Gastroesophageal sphincter (tissue), 4 donors: Measurements from ENCODE around the gene CFL1. TPM values are rescaled to one million over a fixed set of nuclear protein-coding genes. Genes with fewer than 3 reads are reported as not detected.

ENCODE experiments used
- ATAC-seq: fragments of 150-250 bp; one replicate; pipeline ENCODE4 v1.9.1; 2016; ENCODE audit warnings: mild to moderate bottlenecking, moderate library complexity
- H3K27ac ChIP-seq, 4 donors: fragments of 200-600 bp; sonication (generic) in 3 of 4; 1 replicate in 3 of 4; 2 replicates in 1 of 4; pipeline ENCODE4 v1.5.1; 2016 to 2019
- H3K27me3 ChIP-seq: fragments of 200-600 bp; sonication (generic); one replicate; pipeline ENCODE4 v1.5.1; 2019
- H3K36me3 ChIP-seq, 2 donors: fragments of 200-600 bp; sonication (generic); one replicate each; pipeline ENCODE4 v1.5.1; 2019; ENCODE audit warnings: control low read depth in 1 of 2
- H3K4me1 ChIP-seq, 3 donors: fragments of 200-600 bp; sonication (generic); 1 replicate in 2 of 3; 2 replicates in 1 of 3; pipeline ENCODE4 v1.5.1; 2016 to 2019; ENCODE audit warnings: control low read depth in 2 of 3
- H3K4me3 ChIP-seq, 2 donors: fragments of 200-600 bp; sonication (generic); one replicate each; pipeline ENCODE4 v1.5.1; 2019; ENCODE audit warnings: mild to moderate bottlenecking in 1 of 2, moderate library complexity in 1 of 2
- H3K9me3 ChIP-seq, 3 donors: fragments of 200-600 bp; sonication (generic); one replicate each; pipeline ENCODE4 v1.5.1; 2017 to 2019; ENCODE audit warnings: control low read depth in 2 of 3
- EP300 ChIP-seq: sonication (generic); formaldehyde crosslinking; IDR thresholded peaks from one replicate; pipeline ENCODE4 v1.6.1; 2017; ENCODE audit warnings: antibody characterized with exemption, mild to moderate bottlenecking
- POLR2A ChIP-seq, 2 donors: fragments of 450-650 bp; IDR thresholded peaks; one replicate each; pipeline ENCODE4 v1.6.1; 2017; ENCODE audit warnings: antibody characterized with exemption in 2 of 2, mild to moderate bottlenecking in 2 of 2, moderate library complexity in 1 of 2
- POLR2AphosphoS5 ChIP-seq: sonication (generic); formaldehyde crosslinking; IDR thresholded peaks from one replicate; pipeline ENCODE4 v1.6.1; 2017; ENCODE audit warnings: antibody characterized with exemption
- WGBS, 2 donors: methylation state at CpG; one replicate each; pipeline ENCODE4 v1.1.5; 2018; ENCODE audit warnings: low coverage in 1 of 2; 5-methylcytosine and 5-hydroxymethylcytosine counted together
- total RNA-seq, 4 donors: library from RNA; depleted of rRNA; stranded (reverse); fragments of >200 nt; gene quantifications; one replicate each; pipeline ENCODE4 v1.1.0, GENCODE V29; 2016
- TF ChIP-seq, protein P1 (sequence below), 4 experiments: fragments of 200-600 bp in 2 of 4; fragments of 450-650 bp in 2 of 4; sonication (generic) in 1 of 4; IDR thresholded peaks; one replicate each; pipeline ENCODE4 v1.5.1; 2017 to 2019; ENCODE audit warnings: antibody characterized with exemption in 4 of 4, mild to moderate bottlenecking in 2 of 4, moderate library complexity in 2 of 4

The CFL1 gene
- total RNA-seq, 4 donors from 2014 or later: 559 to 895 (median 639) TPM

DNA sequence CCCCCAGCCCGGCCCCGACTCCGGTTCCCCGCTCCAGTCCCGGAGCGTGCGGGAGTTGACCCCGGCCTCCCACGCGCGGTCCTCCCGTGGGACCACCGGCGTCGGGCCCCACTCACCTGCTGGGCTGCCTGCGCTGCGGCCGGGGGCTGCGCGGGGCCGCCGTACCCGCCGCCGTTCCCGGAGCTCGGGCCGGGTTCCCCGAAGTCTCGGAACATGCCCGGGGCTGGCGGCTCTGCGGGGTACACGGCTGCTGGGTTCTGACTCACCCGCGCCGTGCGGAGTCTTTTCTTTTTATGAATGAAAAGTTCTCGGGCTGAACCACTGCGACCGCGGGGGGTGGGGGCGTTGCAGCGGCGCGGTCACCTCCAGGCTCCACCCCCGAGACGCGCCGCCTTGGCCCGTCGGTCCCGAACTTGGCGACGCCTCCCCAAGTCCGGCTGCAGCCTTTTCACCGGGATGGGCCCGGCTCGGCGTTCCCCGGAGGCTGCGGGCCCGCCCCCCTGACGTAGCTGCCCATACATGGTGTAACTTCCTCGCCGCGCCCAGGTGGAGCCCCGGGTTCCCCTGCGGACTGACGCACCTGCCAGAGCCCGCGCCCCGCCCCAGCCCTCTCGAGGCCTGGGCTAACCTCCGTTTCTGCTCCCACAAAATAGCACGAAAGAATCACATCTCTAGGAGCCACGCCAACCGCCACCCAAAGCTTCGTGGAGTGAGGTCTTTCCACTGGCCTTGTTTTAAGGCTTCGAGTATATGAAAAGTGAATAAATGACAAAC, 42.3 kb upstream of the CFL1 start, which contains the start of gene FOSL1:
Gene FOSL1 (minus strand): TSS at position 264 of the 774 bp plus-strand sequence. CDS start 49 bp downstream, at position 215.
- Histone ChIP-seq H3K27ac (peak within 1 kb of the TSS in 3 of 4 donors; percentile 65 to 78 (median 70)), H3K9me3 (no peaks in the 10 kb centered on the region), H3K4me1 (peaks cover 0 to 21% (median 7%) of the 10 kb centered on the region in 3 donors), H3K36me3 (no peaks in the 10 kb centered on the region), H3K27me3 (peaks cover 13% of the 10 kb centered on the region), H3K4me3 (peak within 1 kb of the TSS; percentile 43 to 69)
- WGBS, 2 donors: 0 to 21% methylated on average over 1 to 6 of the region's 80 CpGs
- peak; percentile 92 for ATAC-seq
- TF ChIP-seq, protein P1, sequence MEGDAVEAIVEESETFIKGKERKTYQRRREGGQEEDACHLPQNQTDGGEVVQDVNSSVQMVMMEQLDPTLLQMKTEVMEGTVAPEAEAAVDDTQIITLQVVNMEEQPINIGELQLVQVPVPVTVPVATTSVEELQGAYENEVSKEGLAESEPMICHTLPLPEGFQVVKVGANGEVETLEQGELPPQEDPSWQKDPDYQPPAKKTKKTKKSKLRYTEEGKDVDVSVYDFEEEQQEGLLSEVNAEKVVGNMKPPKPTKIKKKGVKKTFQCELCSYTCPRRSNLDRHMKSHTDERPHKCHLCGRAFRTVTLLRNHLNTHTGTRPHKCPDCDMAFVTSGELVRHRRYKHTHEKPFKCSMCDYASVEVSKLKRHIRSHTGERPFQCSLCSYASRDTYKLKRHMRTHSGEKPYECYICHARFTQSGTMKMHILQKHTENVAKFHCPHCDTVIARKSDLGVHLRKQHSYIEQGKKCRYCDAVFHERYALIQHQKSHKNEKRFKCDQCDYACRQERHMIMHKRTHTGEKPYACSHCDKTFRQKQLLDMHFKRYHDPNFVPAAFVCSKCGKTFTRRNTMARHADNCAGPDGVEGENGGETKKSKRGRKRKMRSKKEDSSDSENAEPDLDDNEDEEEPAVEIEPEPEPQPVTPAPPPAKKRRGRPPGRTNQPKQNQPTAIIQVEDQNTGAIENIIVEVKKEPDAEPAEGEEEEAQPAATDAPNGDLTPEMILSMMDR (IDR thresholded peaks at IDR 0.05): no peak
- TF ChIP-seq POLR2A (IDR thresholded peaks at IDR 0.05) (peak; percentile 50 to 84), EP300 (no peak), POLR2AphosphoS5 (peak; percentile 84)

DNA sequence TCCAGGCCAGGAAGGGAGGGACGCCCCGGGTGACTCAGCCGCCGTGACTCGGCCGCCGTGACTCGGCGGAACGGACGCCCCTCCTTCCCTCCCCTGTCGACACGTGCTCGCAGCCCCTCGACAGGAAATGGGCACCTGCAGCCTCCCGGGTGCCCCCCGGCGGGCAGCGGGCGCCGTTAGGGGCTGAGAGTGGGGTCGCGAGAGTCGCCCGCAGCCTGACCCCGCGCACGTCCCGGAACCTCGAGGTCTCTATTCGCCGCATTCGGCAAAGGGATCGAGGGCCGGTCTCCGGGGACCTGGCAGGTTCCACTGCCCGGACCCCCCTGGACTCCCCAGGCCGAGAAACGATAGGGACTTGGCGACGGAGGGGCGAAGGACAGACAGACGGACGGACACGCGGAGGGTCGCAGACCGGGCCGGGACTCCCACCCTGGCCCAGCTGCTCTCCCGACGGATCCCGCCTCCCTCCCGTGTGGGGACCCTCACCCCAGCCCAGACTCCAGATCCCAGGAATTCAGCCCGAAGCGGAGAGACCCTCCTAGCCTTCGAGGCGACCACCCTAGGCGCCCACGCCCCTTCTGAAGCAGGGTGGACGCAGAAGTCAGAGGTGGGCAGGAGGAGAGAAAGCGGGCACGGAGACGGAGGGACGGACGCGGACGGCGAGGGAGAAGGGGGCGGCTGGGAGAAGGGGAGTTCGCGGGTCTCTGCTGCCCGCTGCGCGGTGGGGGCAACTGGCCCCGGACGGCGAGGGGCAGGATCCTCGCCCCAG, 41.6 kb upstream of the CFL1 start:
- Histone ChIP-seq H3K4me1 (peaks cover 0 to 21% (median 7%) of the 10 kb centered on the region in 3 donors), H3K27ac (peak overlapping the region in 3 of 4 donors; percentile 65 to 78 (median 70)), H3K36me3 (no peaks in the 10 kb centered on the region), H3K4me3 (peak overlapping the region; percentile 43 to 69), H3K9me3 (no peaks in the 10 kb centered on the region), H3K27me3 (peaks cover 13% of the 10 kb centered on the region)
- TF ChIP-seq POLR2AphosphoS5 (peak; percentile 60), POLR2A (IDR thresholded peaks at IDR 0.05) (no peak)
- peak; percentile 64 for ATAC-seq
- WGBS, 2 donors: 0% methylated on average over 3 of the region's 78 CpGs; no CpG with 5 or more reads in 1 of the 2 donors

DNA sequence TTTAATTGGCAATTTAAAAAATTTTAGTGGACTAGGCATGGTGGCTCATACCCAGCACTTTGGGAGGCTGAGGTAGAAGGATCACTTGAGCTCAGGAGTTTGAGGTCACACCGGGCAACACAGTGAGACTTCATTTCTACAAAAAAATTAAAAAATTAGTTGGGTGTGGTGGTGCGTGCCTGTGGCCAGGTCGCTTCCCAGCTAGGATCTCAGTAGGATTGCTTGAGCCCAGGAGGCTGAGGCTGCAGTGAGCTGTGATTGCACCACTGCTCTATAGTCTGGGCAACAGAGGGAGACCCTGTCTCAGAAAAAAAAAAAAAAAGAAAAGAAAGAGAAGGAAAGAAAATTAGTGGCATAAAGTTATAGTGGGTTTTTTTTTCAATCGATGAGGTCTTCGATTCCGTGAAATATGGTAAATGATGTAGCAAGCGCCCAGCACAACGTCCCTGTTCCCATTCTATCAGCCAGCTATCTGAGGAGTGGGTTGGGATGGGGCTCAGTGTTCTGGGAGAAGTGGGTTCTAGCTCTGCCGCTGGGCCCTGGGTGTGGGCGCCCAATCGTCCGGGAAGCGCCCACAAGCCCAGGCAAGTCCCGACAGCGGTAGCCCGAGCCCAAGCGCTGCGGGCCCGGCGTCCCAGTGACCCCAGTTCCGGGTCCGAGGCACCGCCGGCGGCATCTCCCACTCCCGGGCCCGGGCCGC, 40.8 kb upstream of the CFL1 start:
- Histone ChIP-seq H3K27ac (peak overlapping the region in 2 of 4 donors; percentile 65 to 78), H3K27me3 (peaks cover 13% of the 10 kb centered on the region), H3K9me3 (no peaks in the 10 kb centered on the region), H3K4me3 (peak overlapping the region; percentile 43 to 69), H3K4me1 (peaks cover 0 to 27% (median 7%) of the 10 kb centered on the region in 3 donors), H3K36me3 (no peaks in the 10 kb centered on the region)
- WGBS, 2 donors: 77 to 80% methylated on average over 5 to 8 of the region's 28 CpGs
- ATAC-seq: no peak
- TF ChIP-seq EP300 (no peak), POLR2A (IDR thresholded peaks at IDR 0.05) (no peak), POLR2AphosphoS5 (no peak)
- TF ChIP-seq, protein P1 (IDR thresholded peaks at IDR 0.05): no peak

DNA sequence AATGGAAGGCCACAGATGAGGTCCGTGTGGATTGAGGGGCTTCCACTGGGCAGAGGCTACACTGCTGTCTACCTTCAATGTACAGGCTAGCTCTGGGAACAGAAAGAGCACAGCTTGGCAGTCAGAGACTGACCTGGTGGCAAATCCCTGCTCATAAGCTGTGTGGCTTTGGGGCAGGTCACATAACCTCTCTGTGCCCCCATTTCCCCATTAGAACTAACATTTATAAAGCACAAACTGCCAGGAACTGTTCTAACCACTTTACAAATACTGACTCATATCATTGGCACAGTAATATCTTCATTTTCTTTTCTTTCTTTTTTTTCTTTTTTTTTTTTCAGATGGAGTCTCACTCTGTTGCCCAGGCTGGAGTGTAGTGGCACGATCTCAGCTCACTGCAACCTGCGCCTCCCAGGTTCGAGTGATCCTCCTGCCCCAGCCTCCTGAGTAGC, 39.1 kb upstream of the CFL1 start:
- TF ChIP-seq EP300 (no peak), POLR2A (IDR thresholded peaks at IDR 0.05) (no peak), POLR2AphosphoS5 (no peak)
- TF ChIP-seq, protein P1 (IDR thresholded peaks at IDR 0.05): no peak
- Histone ChIP-seq H3K27me3 (peaks cover 13% of the 10 kb centered on the region), H3K36me3 (no peaks in the 10 kb centered on the region), H3K4me3 (no peak overlapping the region), H3K27ac (no peak overlapping the region), H3K9me3 (no peaks in the 10 kb centered on the region), H3K4me1 (peaks cover 0 to 45% (median 24%) of the 10 kb centered on the region in 3 donors)
- no peak for ATAC-seq
- 79 to 88% methylated on average over 2 to 3 of the region's 4 CpGs for whole genome bisulfite sequencing, 2 donors
